Liver (tissue), 9 donors: ENCODE data around the gene FAM13A. TPM values are rescaled to one million over a fixed set of nuclear protein-coding genes. Genes with fewer than 3 reads are reported as not detected.
"Not testable (repeated sequence)": the region's sequence is repeated elsewhere in the genome, so short reads cannot be mapped to it uniquely, and the experiment has no call there.

ENCODE experiments used
- DNase-seq: peaks from one replicate; pipeline ENCODE4 v3.0.0-alpha.2; 2017; ENCODE audit warnings: low spot score
- H3K27ac ChIP-seq, 2 donors: one replicate each; pipeline ENCODE4 v1.7.0; 2013; ENCODE audit warnings: inconsistent platforms in 2 of 2, low read length in 2 of 2, control low read depth in 1 of 2, low read depth in 1 of 2, mild to moderate bottlenecking in 1 of 2
- H3K27me3 ChIP-seq, 4 donors: one replicate each; pipeline versions ENCODE4 v1.6.1 to v1.7.0; 2013; ENCODE audit warnings: low read length in 3 of 4, inconsistent platforms in 1 of 4, mild to moderate bottlenecking in 1 of 4, moderate library complexity in 1 of 4; ENCODE audit not compliant: control insufficient read depth in 4 of 4, insufficient read depth in 4 of 4
- H3K36me3 ChIP-seq, 4 donors: one replicate each; pipeline versions ENCODE4 v1.6.1 to v1.7.0; 2013; ENCODE audit warnings: low read length in 3 of 4, mild to moderate bottlenecking in 3 of 4, low read depth in 1 of 4, moderate library complexity in 1 of 4; ENCODE audit not compliant: control insufficient read depth in 4 of 4, insufficient read depth in 3 of 4
- H3K4me1 ChIP-seq, 4 donors: one replicate each; pipeline versions ENCODE4 v1.6.1 to v1.7.0; 2013; ENCODE audit warnings: low read length in 3 of 4, mild to moderate bottlenecking in 3 of 4, moderate library complexity in 1 of 4; ENCODE audit not compliant: control insufficient read depth in 4 of 4, insufficient read depth in 4 of 4
- H3K4me3 ChIP-seq, 3 donors: one replicate each; pipeline versions ENCODE4 v1.6.1 to v1.7.0; 2013; ENCODE audit warnings: low read length in 3 of 3, control low read depth in 1 of 3, low read depth in 1 of 3, mild to moderate bottlenecking in 1 of 3
- H3K9ac ChIP-seq, 2 donors: one replicate each; pipeline ENCODE4 v1.7.0; 2013; ENCODE audit warnings: low read length in 2 of 2, mild to moderate bottlenecking in 2 of 2, moderate library complexity in 2 of 2, control low read depth in 1 of 2, low read depth in 1 of 2
- H3K9me3 ChIP-seq, 4 donors: one replicate each; pipeline versions ENCODE4 v1.6.1 to v1.7.0; 2013; ENCODE audit warnings: low read length in 3 of 4; ENCODE audit not compliant: control insufficient read depth in 4 of 4
- ATF3 ChIP-seq: IDR thresholded peaks from 2 replicates; pipeline ENCODE4 v1.6.1; 2016; ENCODE audit warnings: antibody characterized with exemption
- CTCF ChIP-seq: fragments of 150-350 bp; IDR thresholded peaks from 2 replicates; pipeline ENCODE4 v1.5.1; 2017; ENCODE audit warnings: improper control_type of control experiment, low read depth, low read length; ENCODE audit not compliant: missing input control
- EGR1 ChIP-seq, 2 donors: IDR thresholded peaks; 2 replicates each; pipeline ENCODE4 v1.6.1; 2016 to 2018; ENCODE audit warnings: antibody characterized with exemption in 2 of 2, low read depth in 2 of 2
- FOXA1 ChIP-seq: IDR thresholded peaks from 2 replicates; pipeline ENCODE4 v1.6.1; 2016; ENCODE audit warnings: antibody characterized with exemption
- FOXA2 ChIP-seq: IDR thresholded peaks from 2 replicates; pipeline ENCODE4 v1.6.1; 2016; ENCODE audit warnings: antibody characterized with exemption
- GABPA ChIP-seq, 2 donors: IDR thresholded peaks in 1 of 2; conservative IDR thresholded peaks in 1 of 2; 2 replicates each; pipeline ENCODE4 v1.6.1; 2016; ENCODE audit warnings: antibody characterized with exemption in 2 of 2, mild to moderate bottlenecking in 1 of 2, moderate library complexity in 1 of 2
- HNF4A ChIP-seq, 2 donors: conservative IDR thresholded peaks; 2 replicates each; pipeline ENCODE4 v1.6.1; 2016; ENCODE audit warnings: antibody characterized with exemption in 2 of 2, mild to moderate bottlenecking in 2 of 2
- HNF4G ChIP-seq: IDR thresholded peaks from 2 replicates; pipeline ENCODE4 v1.6.1; 2016; ENCODE audit warnings: antibody characterized with exemption
- JUND ChIP-seq, 2 donors: IDR thresholded peaks; 2 replicates each; pipeline ENCODE4 v1.6.1; 2016; ENCODE audit warnings: antibody characterized with exemption in 2 of 2
- MAX ChIP-seq: IDR thresholded peaks from 2 replicates; pipeline ENCODE4 v1.6.1; 2016; ENCODE audit warnings: antibody characterized with exemption
- NR2F2 ChIP-seq: IDR thresholded peaks from 2 replicates; pipeline ENCODE4 v1.6.1; 2016; ENCODE audit warnings: antibody characterized with exemption
- RAD21 ChIP-seq, 2 donors: IDR thresholded peaks; 2 replicates each; pipeline ENCODE4 v1.6.1; 2016; ENCODE audit warnings: antibody characterized with exemption in 2 of 2, mild to moderate bottlenecking in 2 of 2
- REST ChIP-seq: IDR thresholded peaks from 2 replicates; pipeline ENCODE4 v1.6.1; 2016; ENCODE audit warnings: antibody characterized with exemption, mild to moderate bottlenecking
- RXRA ChIP-seq, 2 donors: IDR thresholded peaks; 2 replicates each; pipeline ENCODE4 v1.6.1; 2017 to 2018; ENCODE audit warnings: antibody characterized with exemption in 2 of 2, mild to moderate bottlenecking in 1 of 2
- SP1 ChIP-seq: IDR thresholded peaks from 2 replicates; pipeline ENCODE4 v1.6.1; 2018; ENCODE audit warnings: antibody characterized with exemption, mild to moderate bottlenecking
- TAF1 ChIP-seq: conservative IDR thresholded peaks from 2 replicates; pipeline ENCODE4 v1.6.1; 2016; ENCODE audit warnings: antibody characterized with exemption, mild to moderate bottlenecking
- YY1 ChIP-seq: IDR thresholded peaks from 2 replicates; pipeline ENCODE4 v1.6.1; 2016; ENCODE audit warnings: antibody characterized with exemption, mild to moderate bottlenecking
- ZBTB33 ChIP-seq: IDR thresholded peaks from 2 replicates; pipeline ENCODE4 v1.6.1; 2016; ENCODE audit warnings: antibody characterized with exemption
- WGBS: extraction: QIAGEN DNeasy Blood & Tissue Kit; methylation state at CpG from one replicate; pipeline ENCODE4 v1.1.7; 2013; 5-methylcytosine and 5-hydroxymethylcytosine counted together
- polyA plus RNA-seq, 2 donors: library from polyadenylated mRNA; stranded (reverse) in 1 of 2; unstranded in 1 of 2; fragments of 200-250 nt in 1 of 2; fragments of >200 nt in 1 of 2; fragmentation: Nextera tagmentation in 1 of 2; extraction: Ambion mirVana in 1 of 2; gene quantifications; one replicate each; pipeline versions ENCODE4 v1.2.1 to v1.2.3, GENCODE V29; 2013 to 2015
- total RNA-seq, 2 donors: library from RNA; depleted of rRNA; stranded (reverse); fragments of >200 nt; gene quantifications; one replicate each; pipeline ENCODE4 v1.2.3, GENCODE V29; 2014
- donor health status: healthy.
- donor health status: healthy.
- donor health status: healthy.
- donor health status: healthy.
- donor health status: healthy.

Gene FAM13A
- total and polyA plus RNA-seq, 4 donors: 14.9 to 52.9 (median 27.6) TPM

GRCh38 chr4:88857588-88857987 is 199.4 kb downstream of the FAM13A start (continued):
- no peak for TF ChIP-seq REST
- no peak for TF ChIP-seq ATF3
- TF ChIP-seq HNF4A (conservative IDR thresholded peaks at IDR 0.05): no peak
- TF ChIP-seq FOXA1: no peak
- no peak for TF ChIP-seq RXRA (IDR thresholded peaks at IDR 0.05)
- TF ChIP-seq TAF1: no peak

GRCh38 chr4:88854481-88854880 is 202.5 kb downstream of the FAM13A start:
- TF ChIP-seq EGR1 (IDR thresholded peaks at IDR 0.05; ENCODE audit: low read depth in 2 of 2): no peak
- no peak for TF ChIP-seq RXRA (IDR thresholded peaks at IDR 0.05)
- TF ChIP-seq GABPA (IDR thresholded peaks at IDR 0.05 in 1 of 2, conservative IDR thresholded peaks at IDR 0.05 in 1 of 2): no peak
- TF ChIP-seq JUND (IDR thresholded peaks at IDR 0.05): no peak
- TF ChIP-seq SP1: no peak
- TF ChIP-seq RAD21 (IDR thresholded peaks at IDR 0.05): no peak
- TF ChIP-seq HNF4A (conservative IDR thresholded peaks at IDR 0.05): no peak
- no peak for TF ChIP-seq NR2F2
- TF ChIP-seq FOXA2: no peak
- TF ChIP-seq ZBTB33: no peak
- no peak for TF ChIP-seq REST
- TF ChIP-seq TAF1: no peak
- TF ChIP-seq HNF4G: no peak
- no peak for TF ChIP-seq FOXA1
- TF ChIP-seq YY1: no peak
- no peak for TF ChIP-seq MAX
- no peak for TF ChIP-seq ATF3
- no peak for TF ChIP-seq CTCF
- Histone ChIP-seq H3K4me1 (peaks cover 0 to 2% (median 0%) of the 10 kb centered on the region in 4 donors), H3K9me3 (no peaks in the 10 kb centered on the region), H3K4me3 (no peak overlapping the region), H3K27ac (no peak overlapping the region), H3K36me3 (no peaks in the 10 kb centered on the region), H3K9ac (no peak overlapping the region), H3K27me3 (no peaks in the 10 kb centered on the region)
- 96% methylated on average over 3 of the region's 3 CpGs for WGBS
- no peak for DNase-seq

GRCh38 chr4:88853583-88853982 is 203.4 kb downstream of the FAM13A start:
- not testable (repeated sequence) for H3K9ac ChIP-seq, H3K4me1 ChIP-seq, H3K27me3 ChIP-seq, H3K9me3 ChIP-seq, H3K36me3 ChIP-seq, DNase-seq, H3K27ac ChIP-seq, H3K4me3 ChIP-seq
- 92% methylated on average over 3 of the region's 3 CpGs for WGBS
